ENCODE results near the gene ASIC4. TPM values are rescaled to one million over a fixed set of nuclear protein-coding genes. Genes with fewer than 3 reads are reported as not detected.
A peak's percentile ranks its signal among the peaks of the same experiment; 100 is the strongest.

ASIC4 gene
- total and polyA plus RNA-seq, 2 of the 13 experiments (the other 11 are each of a cell fraction or from before 2014, with no cell fraction given) = 0.03 TPM; not detected in 1

- no peak; the same call in 1 of the 2 replicates for TF ChIP-seq ZNF879 (CRISPR knock-in tag; IDR thresholded peaks at IDR 0.05)
- peak; percentile 57; the same call in 1 of the 2 replicates for TF ChIP-seq BRF2 (CRISPR knock-in tag; IDR thresholded peaks at IDR 0.05)
- peak; percentile 90; the same call in 1 of the 2 replicates for TF ChIP-seq JUNB (CRISPR knock-in tag; IDR thresholded peaks at IDR 0.05; ENCODE audit: borderline replicate concordance)
- no peak for TF ChIP-seq ZNF775 (CRISPR knock-in tag; IDR thresholded peaks at IDR 0.05; ENCODE audit: borderline replicate concordance)
- TF ChIP-seq FOXO1 (CRISPR knock-in tag; IDR thresholded peaks at IDR 0.05) = peak; percentile 38
- no peak for TF ChIP-seq ZBTB49 (CRISPR knock-in tag; IDR thresholded peaks at IDR 0.05; ENCODE audit: borderline replicate concordance)
- peak; percentile 71 for TF ChIP-seq ZNF839 (CRISPR knock-in tag; IDR thresholded peaks at IDR 0.05; ENCODE audit: borderline replicate concordance)
- no peak for TF ChIP-seq IKZF1 (IDR thresholded peaks at IDR 0.05)
- no peak for TF ChIP-seq ZNF713 (CRISPR knock-in tag; IDR thresholded peaks at IDR 0.05)
- TF ChIP-seq U2AF2 (IDR thresholded peaks at IDR 0.05; ENCODE audit: low read depth, low read length) = no peak; the same call in 1 of the 2 replicates
- no peak; the same call in 1 of the 2 replicates for TF ChIP-seq ZNF768 (CRISPR knock-in tag; IDR thresholded peaks at IDR 0.05)
- peak; percentile 63 for TF ChIP-seq ZSCAN31 (CRISPR knock-in tag; IDR thresholded peaks at IDR 0.05; ENCODE audit: low read depth)
- no peak; the same call in 1 of the 2 replicates for TF ChIP-seq SIX1 (CRISPR knock-in tag; IDR thresholded peaks at IDR 0.05; ENCODE audit: borderline replicate concordance)
- no peak for TF ChIP-seq ZNF530 (CRISPR knock-in tag; IDR thresholded peaks at IDR 0.05; ENCODE audit: low read depth)
- no peak; the same call in 1 of the 2 replicates for TF ChIP-seq ZNF607 (CRISPR knock-in tag; IDR thresholded peaks at IDR 0.05; ENCODE audit: borderline replicate concordance)
- peak; percentile 65; the same call in 1 of the 2 replicates for TF ChIP-seq HDAC1 (CRISPR knock-in tag; IDR thresholded peaks at IDR 0.05)
- TF ChIP-seq ZNF597 (CRISPR knock-in tag; IDR thresholded peaks at IDR 0.05) = no peak
- no peak for TF ChIP-seq MBD4 (IDR thresholded peaks at IDR 0.05; ENCODE audit: borderline replicate concordance, low read length)
- TF ChIP-seq ZNF841 (CRISPR knock-in tag; IDR thresholded peaks at IDR 0.05; ENCODE audit: borderline replicate concordance) = peak; percentile 73; the same call in 1 of the 2 replicates
- peak; percentile 22; the same call in 1 of the 2 replicates for TF ChIP-seq HBP1 (CRISPR knock-in tag; IDR thresholded peaks at IDR 0.05; ENCODE audit: low read depth)
- TF ChIP-seq SUZ12 (IDR thresholded peaks at IDR 0.05; ENCODE audit: low read depth, low read length) = no peak
- TF ChIP-seq ZEB1 (IDR thresholded peaks at IDR 0.05; ENCODE audit: insufficient replicate concordance, low read depth) = peak; percentile 19
- peak; percentile 72 for TF ChIP-seq PHF8 (CRISPR knock-in tag; IDR thresholded peaks at IDR 0.05)
- peak; percentile 77 for TF ChIP-seq ZBTB7B (CRISPR knock-in tag; IDR thresholded peaks at IDR 0.05)
- TF ChIP-seq NCOA2 (CRISPR knock-in tag; IDR thresholded peaks at IDR 0.05) = 0 out of 2 replicates have a peak, but pooled peaks have one; percentile 42
Measured at GRCh38 chr2:219571311-219572236, 57.3 kb downstream of the ASIC4 start, which contains the start of gene OBSL1 (continued).

All from HepG2 (cell line).